RWPE1 (cell line): ENCODE measurements around the gene BABAM2.

Source experiments
- CTCF ChIA-PET: fragments of 350-600 bp; sonication (Branson Sonifier 250); formaldehyde crosslinking; extraction: SDS; loops from one replicate; lab custom pipeline; 2021; lab: Yijun Ruan, JAX
- POLR2A ChIA-PET: fragments of 400-600 bp; formaldehyde crosslinking; extraction: SDS; loops from one replicate; lab custom pipeline; 2020; ENCODE audit warnings: antibody characterized with exemption; ENCODE audit not compliant: low non-redundant PET; lab: Yijun Ruan, JAX
- DNase-seq: peaks from one replicate; pipeline ENCODE4 v3.0.0; 2012; ENCODE audit warnings: low spot score
- H3K27ac ChIP-seq: fragments of 450-650 bp; 2 replicates; pipeline ENCODE4 v1.5.1; 2017
- TF ChIP-seq, protein P1 (sequence below): fragments of 450-650 bp; conservative IDR thresholded peaks from 2 replicates; pipeline ENCODE4 v1.5.1; 2017; ENCODE audit warnings: low read depth, mild to moderate bottlenecking

BABAM2 gene

DNA sequence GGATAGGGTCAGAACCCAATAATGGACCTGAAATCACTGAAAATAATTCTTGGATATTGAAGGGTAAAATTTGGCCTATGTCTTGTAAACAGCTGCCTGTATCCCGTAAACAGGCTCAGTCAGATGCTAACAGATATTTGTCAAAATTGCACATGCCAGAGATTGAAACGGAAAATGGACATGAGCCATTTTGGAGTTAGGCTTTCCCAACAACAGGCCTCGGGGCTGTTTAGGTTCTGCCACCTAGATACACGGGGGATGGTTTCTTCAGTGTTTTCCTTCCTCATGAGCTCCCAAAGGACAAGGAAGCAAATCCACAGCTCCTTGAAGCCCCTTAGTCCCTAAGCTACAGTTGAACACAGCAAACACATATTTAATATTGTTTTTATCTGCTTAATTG lies 297.9 kb downstream of the BABAM2 start:
- POLR2A ChIA-PET: no interaction called here
- DNase-seq: no peak
- TF ChIP-seq, protein P1, sequence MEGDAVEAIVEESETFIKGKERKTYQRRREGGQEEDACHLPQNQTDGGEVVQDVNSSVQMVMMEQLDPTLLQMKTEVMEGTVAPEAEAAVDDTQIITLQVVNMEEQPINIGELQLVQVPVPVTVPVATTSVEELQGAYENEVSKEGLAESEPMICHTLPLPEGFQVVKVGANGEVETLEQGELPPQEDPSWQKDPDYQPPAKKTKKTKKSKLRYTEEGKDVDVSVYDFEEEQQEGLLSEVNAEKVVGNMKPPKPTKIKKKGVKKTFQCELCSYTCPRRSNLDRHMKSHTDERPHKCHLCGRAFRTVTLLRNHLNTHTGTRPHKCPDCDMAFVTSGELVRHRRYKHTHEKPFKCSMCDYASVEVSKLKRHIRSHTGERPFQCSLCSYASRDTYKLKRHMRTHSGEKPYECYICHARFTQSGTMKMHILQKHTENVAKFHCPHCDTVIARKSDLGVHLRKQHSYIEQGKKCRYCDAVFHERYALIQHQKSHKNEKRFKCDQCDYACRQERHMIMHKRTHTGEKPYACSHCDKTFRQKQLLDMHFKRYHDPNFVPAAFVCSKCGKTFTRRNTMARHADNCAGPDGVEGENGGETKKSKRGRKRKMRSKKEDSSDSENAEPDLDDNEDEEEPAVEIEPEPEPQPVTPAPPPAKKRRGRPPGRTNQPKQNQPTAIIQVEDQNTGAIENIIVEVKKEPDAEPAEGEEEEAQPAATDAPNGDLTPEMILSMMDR: no peak
- no peak overlapping the region for H3K27ac ChIP-seq
- CTCF ChIA-PET: no interaction called here

DNA sequence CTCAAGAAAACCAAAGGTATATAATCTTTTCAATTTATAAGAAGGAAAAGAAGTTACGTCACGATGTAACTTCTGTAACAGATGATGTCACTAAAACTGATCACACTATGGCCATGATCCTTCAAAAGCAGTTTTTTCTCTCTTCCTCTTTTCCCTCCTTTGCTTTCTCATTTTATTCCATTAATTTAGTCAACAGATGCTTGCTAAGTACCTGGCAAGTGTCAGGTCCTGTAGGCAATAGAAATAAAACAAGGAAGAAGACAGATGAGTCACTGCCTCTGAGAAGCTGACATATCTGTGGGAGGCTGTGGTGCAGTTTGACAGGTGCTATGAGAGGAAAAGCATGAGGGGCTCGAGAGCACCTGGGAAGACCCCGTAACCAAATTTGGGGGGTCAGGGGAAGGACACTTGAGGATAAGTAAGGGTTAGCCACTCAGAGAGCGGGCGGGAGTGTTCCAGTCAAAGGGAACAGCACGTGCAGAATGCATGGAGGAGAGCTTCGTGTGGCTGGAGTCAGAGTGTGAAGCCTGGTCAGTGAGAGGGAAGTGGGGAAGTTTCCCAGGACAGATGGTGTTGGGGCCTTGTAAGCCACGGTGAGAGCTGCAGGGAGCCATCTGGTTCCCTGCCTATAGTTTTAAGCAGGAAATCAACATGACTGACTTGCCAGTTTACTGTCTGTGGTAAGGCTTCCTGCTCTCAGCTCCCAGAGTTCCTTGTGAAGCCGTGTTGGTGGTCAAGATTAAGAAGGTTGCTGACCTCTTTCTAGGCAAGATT lies 303.3 kb downstream of the BABAM2 start:
- ChIA-PET CTCF (interaction anchor here (0.6 kb wide), 1 partner anchor 529 kb away, joined by 3 read pairs; no protein-coding TSS in a partner anchor), POLR2A (no interaction called here)
- TF ChIP-seq, protein P1: no peak
- no peak for DNase-seq
- H3K27ac ChIP-seq: no peak overlapping the region

DNA sequence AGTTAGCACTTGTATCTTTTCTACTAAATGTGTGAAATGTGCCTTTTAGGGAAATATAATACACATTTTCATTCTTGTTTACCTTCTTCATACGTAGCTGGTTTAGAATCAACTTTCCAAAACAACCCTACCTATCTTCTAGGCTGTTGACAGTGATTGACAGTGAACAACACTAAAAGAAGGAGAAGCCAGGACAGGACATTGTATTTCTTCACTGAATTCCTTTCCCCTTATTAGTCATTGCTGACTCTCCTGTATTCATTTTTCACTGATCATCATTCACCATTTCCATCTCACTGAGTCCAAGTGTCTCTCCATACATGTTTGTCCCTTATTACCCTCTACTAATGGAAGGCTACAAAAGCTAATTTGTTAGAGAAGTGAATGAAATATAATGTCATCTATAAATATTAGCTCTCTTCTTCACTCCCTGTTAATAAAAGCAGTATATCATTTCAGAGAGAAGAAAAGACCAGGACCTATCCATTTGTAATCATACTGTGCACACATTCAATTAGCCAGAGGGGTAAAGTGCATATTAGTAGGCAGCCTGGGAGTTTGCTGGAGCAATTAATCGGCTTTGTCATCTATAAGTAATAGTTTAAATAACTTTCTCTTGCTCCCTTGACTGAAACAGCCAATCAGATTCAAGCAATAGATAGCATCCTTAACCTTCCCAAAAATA lies 309.6 kb downstream of the BABAM2 start:
- H3K27ac ChIP-seq: no peak overlapping the region
- TF ChIP-seq, protein P1: no peak
- ChIA-PET POLR2A (no interaction called here), CTCF (no interaction called here)
- DNase-seq: peak; percentile 49

DNA sequence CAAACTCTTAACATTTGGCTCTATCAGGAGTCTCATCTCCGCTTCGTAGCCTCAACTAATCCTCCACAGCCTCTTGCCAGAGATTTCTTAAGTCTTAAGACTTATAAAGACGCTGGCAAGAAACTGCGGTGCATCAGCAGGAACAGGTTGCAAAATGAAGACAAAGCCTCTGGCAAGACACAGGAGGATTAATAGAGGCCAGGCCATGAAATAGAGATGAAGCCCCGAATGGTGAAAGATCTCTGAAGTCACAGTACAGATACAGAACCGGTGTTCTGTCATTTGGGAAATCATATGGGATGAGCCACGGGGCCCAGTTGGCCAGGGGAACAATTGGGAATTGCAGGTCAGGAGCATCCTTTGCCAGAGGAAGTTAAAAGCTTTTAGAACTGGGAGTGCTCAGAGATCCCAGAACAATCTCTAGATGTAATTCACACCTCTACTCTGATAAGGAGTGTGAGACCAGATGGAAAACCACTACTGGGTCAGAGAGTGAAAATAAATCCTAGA lies 311.2 kb downstream of the BABAM2 start:
- CTCF ChIA-PET: interaction anchor here (0.7 kb wide), 1 partner anchor 16 kb away, joined by 3 read pairs; no protein-coding TSS in a partner anchor
- TF ChIP-seq, protein P1: no peak
- H3K27ac ChIP-seq: no peak overlapping the region
- no peak for DNase-seq
- POLR2A ChIA-PET: no interaction called here

DNA sequence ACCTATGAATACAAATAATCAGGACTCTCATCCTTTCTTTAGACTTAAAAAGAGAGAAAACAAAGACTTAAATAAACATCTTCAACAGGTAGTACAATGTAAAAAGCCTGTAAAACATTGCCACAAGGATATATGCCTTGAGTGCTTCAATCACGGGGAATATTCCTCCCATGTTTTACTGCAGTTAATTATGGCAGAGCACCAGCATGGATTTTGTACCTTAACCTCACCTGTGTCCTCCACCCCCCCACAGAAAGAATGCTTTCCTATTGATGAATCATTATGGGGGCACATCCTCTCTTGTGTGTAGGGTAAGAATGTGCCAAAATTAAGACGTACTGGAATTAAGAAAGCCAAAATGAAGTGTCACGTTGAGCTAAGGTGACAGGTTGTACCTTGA lies 312.2 kb downstream of the BABAM2 start:
- H3K27ac ChIP-seq: no peak overlapping the region
- DNase-seq: no peak
- ChIA-PET POLR2A (no interaction called here), CTCF (interaction anchor here (0.7 kb wide), 1 partner anchor 15 kb away, joined by 3 read pairs; no protein-coding TSS in a partner anchor)
- TF ChIP-seq, protein P1: no peak

DNA sequence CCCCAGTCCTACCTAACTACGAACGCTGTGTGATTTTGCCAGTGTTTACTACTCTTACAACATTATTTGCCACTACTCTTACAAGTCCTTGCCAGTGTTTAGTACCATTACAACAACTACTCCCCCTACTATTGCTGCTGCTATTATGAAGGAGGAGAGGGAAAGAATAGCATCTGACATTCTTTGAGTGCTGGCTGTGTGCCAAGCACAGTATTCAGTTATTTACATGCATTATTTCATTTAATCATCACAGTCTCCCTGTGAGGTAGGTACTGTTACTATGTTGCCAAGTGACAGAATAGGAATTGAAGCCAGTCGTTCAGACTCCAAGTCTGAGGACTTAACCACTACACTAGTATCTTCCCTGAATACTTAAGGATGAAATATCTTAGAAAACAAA lies 316.2 kb downstream of the BABAM2 start:
- CTCF ChIA-PET: interaction anchor here (0.6 kb wide), 1 partner anchor 127 kb away, joined by 3 read pairs; no protein-coding TSS in a partner anchor
- TF ChIP-seq, protein P1: no peak
- POLR2A ChIA-PET: no interaction called here
- no peak for DNase-seq
- H3K27ac ChIP-seq: no peak overlapping the region
